Activated CD4-positive, alpha-beta T cell treated with anti-CD3 and anti-CD28 coated beads, Interleukin-2, amount 10 ng/mL, durations not matched to agents 24 days and 14 days (primary cell): Measurements from ENCODE around the gene LDLRAD3. TPM values are rescaled to one million over a fixed set of nuclear protein-coding genes. Genes with fewer than 3 reads are reported as not detected.
"Not testable (repeated sequence)": the region's sequence is repeated elsewhere in the genome, so short reads cannot be mapped to it uniquely, and the experiment has no call there.

Experiments
- DNase-seq: peaks from one replicate; pipeline ENCODE4 v3.0.0; 2022
- H3K27ac Mint-ChIP-seq: one replicate; pipeline ENCODE4 v1.8.0; 2022; ENCODE audit warnings: mild to moderate bottlenecking, mixed read lengths
- H3K27me3 Mint-ChIP-seq: one replicate; pipeline ENCODE4 v1.8.0; 2022; ENCODE audit warnings: mixed read lengths
- H3K36me3 Mint-ChIP-seq: one replicate; pipeline ENCODE4 v1.8.0; 2022; ENCODE audit warnings: low read depth, mild to moderate bottlenecking, mixed read lengths
- H3K4me1 Mint-ChIP-seq: one replicate; pipeline ENCODE4 v1.8.0; 2021; ENCODE audit warnings: mixed read lengths
- H3K4me3 Mint-ChIP-seq: one replicate; pipeline ENCODE4 v1.8.0; 2022; ENCODE audit warnings: mild to moderate bottlenecking, moderate library complexity, mixed read lengths
- H3K9me3 Mint-ChIP-seq: one replicate; pipeline ENCODE4 v1.8.0; 2021; ENCODE audit warnings: mixed read lengths
- intact Hi-C: fragments of 100-400 bp; cut with micrococcal nuclease; formaldehyde crosslinking; loops from one replicate; pipeline ENCODE4 v1.15.1; 2023
- total RNA-seq: library from RNA; stranded (reverse); gene quantifications from 2 replicates; pipeline ENCODE4 v1.2.3, GENCODE V29; 2022

LDLRAD3 gene
- 0.54 and 1.4 TPM in 2 replicates for total RNA-seq

DNA sequence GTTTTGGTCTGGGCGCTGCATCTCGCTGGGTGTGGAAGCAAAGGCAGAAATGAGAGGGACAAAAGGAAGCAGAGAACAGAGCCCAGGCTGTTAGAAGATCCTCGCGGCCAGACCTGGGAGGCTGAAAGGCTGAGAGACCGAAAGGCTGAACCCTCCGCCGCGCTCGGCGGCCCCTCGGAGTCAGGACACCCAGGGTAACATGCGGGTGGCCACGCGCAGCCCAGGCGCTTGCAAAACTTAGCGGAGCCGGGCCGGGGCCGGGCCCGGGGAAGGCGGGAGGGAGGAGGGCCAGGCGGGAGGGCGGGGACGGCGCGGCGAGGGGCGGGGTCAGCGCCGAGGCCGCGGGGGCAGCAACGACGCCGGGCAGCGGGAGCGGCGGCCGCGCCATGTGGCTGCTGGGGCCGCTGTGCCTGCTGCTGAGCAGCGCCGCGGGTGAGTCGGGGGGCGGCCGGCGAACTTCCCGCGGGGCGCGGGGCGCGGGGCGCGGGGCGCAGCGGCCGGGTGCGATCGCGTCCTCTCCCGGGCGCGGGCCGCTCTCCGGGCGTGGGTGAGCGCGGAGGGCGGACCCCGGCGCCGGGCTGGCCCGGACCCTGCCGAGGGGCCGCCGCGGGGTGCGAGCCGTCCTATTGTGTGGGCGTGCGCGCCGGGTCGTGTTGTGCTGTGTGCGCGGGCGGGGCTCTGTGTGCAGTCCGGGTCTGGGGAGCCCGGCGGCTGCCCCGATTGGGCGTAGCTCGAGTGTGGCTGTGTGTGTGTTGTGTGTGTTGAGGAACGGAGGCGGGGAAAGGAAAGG is at the start of gene LDLRAD3:
Gene LDLRAD3, plus strand, starts transcription at position 350 of the 790 bp plus-strand sequence. Its CDS starts 37 bp downstream, at position 387.
- Mint-ChIP-seq H3K4me1 (peaks cover 7% of the 10 kb centered on the region), H3K4me3 (peak within 1 kb of the TSS; percentile 81), H3K27ac (peak within 1 kb of the TSS; percentile 54), H3K36me3 (no peaks in the 10 kb centered on the region), H3K27me3 (peaks cover 51% of the 10 kb centered on the region), H3K9me3 (no peaks in the 10 kb centered on the region)
- intact Hi-C loops, result loop anchor here (5.0 kb wide), 1 partner anchor 327 kb away; the partner anchor contains the start of gene FJX1
- peak; percentile 77 for DNase-seq

DNA sequence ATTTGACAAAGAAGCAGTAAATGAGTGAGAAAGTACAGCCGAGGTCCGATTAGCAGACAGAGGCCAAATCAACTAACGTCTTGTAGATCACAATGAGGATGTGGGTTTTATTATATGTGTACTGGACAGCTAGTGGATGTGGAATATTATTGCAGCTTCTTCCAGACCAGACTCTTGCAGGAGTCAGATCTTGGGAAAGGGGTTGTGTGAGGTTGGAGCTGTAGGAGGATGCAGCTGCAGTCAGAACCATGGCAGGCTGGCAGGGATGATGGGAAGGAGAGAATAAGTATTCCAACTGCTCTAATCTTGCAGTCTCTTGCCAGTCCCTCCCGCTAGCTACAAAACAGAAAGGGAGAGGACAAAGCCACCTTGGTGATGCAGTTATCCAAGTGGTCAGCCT is 46.8 kb upstream of the LDLRAD3 start:
- Mint-ChIP-seq H3K9me3 (no peaks in the 10 kb centered on the region), H3K4me1 (no peaks in the 10 kb centered on the region), H3K27me3 (no peaks in the 10 kb centered on the region), H3K4me3 (no peak overlapping the region), H3K27ac (no peak overlapping the region), H3K36me3 (no peaks in the 10 kb centered on the region)
- no peak for DNase-seq
- intact Hi-C loops, result no loop called here

GRCh38 chr11:35902961-35903360 is 40.9 kb upstream of the LDLRAD3 start:
- Mint-ChIP-seq H3K4me3 (no peak overlapping the region), H3K36me3 (no peaks in the 10 kb centered on the region), H3K27ac (no peak overlapping the region), H3K9me3 (peaks cover 10% of the 10 kb centered on the region), H3K27me3 (peaks cover 4% of the 10 kb centered on the region), H3K4me1 (no peaks in the 10 kb centered on the region)
- no peak for DNase-seq
- intact Hi-C loops, result no loop called here

DNA sequence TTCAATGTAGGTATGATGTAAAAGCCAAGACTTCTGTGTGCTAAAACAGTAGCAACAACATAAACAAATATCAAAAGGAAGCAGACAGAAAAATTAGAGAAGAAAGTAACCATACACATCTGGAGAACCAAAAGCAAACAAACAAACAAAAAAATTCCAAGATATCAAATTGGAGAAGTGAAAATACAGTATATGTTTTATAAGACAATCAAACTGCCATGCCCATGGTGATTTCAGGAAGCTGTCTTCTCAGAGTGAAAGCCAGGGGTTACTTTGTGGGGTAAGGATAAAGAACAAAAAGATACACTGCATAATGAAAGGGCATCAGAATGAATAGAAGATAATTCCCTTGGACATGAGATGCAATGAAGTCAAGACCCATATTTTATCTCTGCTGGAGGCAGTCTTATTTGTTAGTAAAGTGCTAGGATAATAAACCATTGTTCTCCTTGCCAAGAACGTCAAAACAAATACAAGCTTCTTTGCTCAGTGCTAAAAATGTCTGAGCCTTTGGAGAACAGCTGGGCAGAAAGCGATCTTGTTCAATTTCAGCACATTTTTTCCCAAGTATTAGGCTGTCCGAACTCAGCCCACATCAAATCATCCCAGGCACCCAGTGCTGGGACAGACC is 38.1 kb upstream of the LDLRAD3 start:
- peaks cover 7% of the 10 kb centered on the region for H3K27me3 Mint-ChIP-seq
- intact Hi-C loops, result no loop called here
- H3K4me1 Mint-ChIP-seq, result no peaks in the 10 kb centered on the region
- H3K27ac Mint-ChIP-seq, result no peak overlapping the region
- no peaks in the 10 kb centered on the region for H3K36me3 Mint-ChIP-seq
- no peak overlapping the region for H3K4me3 Mint-ChIP-seq
- peaks cover 10% of the 10 kb centered on the region for H3K9me3 Mint-ChIP-seq
- DNase-seq, result no peak

DNA sequence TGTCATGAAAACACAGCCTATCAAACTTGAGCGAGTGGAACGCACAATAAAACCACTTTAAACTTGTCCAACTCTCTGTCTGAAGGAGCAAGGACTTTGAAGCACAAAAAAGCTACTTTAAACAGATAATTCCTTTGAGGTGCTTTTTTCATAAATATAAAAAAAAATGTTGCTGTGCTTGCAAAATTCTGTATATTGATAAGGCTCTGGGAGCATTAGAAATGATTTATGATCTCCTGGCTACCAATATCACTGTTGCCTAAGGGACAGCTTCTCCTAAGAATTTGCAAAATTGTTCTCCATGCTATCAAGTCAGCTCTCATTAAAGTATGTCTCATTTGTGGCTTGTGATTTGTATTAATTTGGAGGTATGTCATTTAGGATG is 37.6 kb upstream of the LDLRAD3 start:
- H3K4me3 Mint-ChIP-seq, result no peak overlapping the region
- no peak for DNase-seq
- peaks cover 7% of the 10 kb centered on the region for H3K27me3 Mint-ChIP-seq
- H3K27ac Mint-ChIP-seq, result no peak overlapping the region
- no peaks in the 10 kb centered on the region for H3K4me1 Mint-ChIP-seq
- intact Hi-C loops, result no loop called here
- peaks cover 10% of the 10 kb centered on the region for H3K9me3 Mint-ChIP-seq
- no peaks in the 10 kb centered on the region for H3K36me3 Mint-ChIP-seq

DNA sequence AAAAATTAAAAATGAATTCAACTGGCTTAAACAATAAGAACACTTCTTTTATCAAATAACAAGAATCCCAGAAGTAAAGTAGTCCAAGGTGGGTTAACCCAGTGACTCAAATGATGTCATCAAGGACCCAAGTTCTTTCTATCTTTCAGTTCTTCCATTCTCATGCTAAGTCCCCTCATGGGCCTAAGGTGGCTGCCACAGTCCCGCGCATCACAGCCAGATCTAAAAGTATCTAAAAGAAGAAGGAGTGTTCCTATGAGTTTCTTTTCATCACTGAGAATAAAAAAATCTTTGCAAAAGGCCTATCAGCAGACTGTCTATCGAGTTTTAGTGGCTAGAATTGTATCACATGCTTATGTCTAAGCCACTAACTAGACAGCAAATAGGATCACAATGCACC is 37.2 kb upstream of the LDLRAD3 start:
- no peak overlapping the region for H3K27ac Mint-ChIP-seq
- intact Hi-C loops, result no loop called here
- H3K27me3 Mint-ChIP-seq, result peaks cover 7% of the 10 kb centered on the region
- H3K4me3 Mint-ChIP-seq, result no peak overlapping the region
- no peaks in the 10 kb centered on the region for H3K36me3 Mint-ChIP-seq
- no peaks in the 10 kb centered on the region for H3K4me1 Mint-ChIP-seq
- DNase-seq, result no peak
- peaks cover 10% of the 10 kb centered on the region for H3K9me3 Mint-ChIP-seq

DNA sequence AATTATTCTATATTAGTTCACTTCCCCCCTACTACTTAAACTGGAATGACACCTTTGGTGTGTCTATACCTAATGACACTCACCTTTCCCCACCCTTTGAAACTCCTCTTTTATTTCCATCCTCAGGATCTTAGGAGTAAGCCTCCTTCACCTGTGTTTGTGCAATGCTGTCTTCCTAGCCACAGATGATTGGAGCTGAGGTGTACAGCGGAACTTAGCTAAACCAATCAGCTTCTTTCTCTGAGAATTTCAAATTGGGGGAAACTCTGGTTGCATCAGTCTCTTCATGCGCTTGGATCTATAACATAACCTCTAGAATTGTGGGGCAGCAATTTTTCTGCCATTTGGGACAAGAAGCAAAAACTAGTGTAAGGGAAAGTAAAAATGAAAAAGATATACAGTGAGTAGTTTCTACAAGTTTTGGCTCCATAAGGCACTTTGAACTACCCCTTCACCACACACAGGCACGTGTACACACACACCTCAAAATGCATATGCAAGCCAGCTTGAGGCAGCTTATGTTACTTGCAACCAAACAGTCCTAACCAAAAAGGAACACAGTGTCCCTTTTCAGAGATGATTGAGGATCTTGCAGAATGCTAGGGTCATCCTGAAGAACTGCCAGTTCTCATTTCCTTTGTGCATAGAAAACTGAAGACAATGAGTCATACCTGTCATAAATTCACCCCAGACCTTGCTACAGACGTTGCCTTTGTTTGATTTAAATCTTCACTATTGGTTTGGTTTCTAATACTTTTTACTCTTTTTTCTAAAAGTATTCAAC is 36.0 kb upstream of the LDLRAD3 start:
- H3K27ac Mint-ChIP-seq, result no peak overlapping the region
- H3K27me3 Mint-ChIP-seq, result peaks cover 7% of the 10 kb centered on the region
- no peaks in the 10 kb centered on the region for H3K36me3 Mint-ChIP-seq
- peaks cover 7% of the 10 kb centered on the region for H3K9me3 Mint-ChIP-seq
- no peak for DNase-seq
- H3K4me3 Mint-ChIP-seq, result no peak overlapping the region
- intact Hi-C loops, result no loop called here
- no peaks in the 10 kb centered on the region for H3K4me1 Mint-ChIP-seq

- DNase-seq, H3K4me1 Mint-ChIP-seq, H3K4me3 Mint-ChIP-seq, H3K27ac Mint-ChIP-seq, H3K9me3 Mint-ChIP-seq, H3K36me3 Mint-ChIP-seq, intact Hi-C loops, H3K27me3 Mint-ChIP-seq: not testable (repeated sequence)
These were observed 35.5 kb upstream of the LDLRAD3 start for GRCh38 chr11:35908432-35908771.

- no peak for DNase-seq
- peaks cover 7% of the 10 kb centered on the region for H3K27me3 Mint-ChIP-seq
- H3K4me3 Mint-ChIP-seq, result no peak overlapping the region
- no peaks in the 10 kb centered on the region for H3K9me3 Mint-ChIP-seq
- no peaks in the 10 kb centered on the region for H3K36me3 Mint-ChIP-seq
- no peaks in the 10 kb centered on the region for H3K4me1 Mint-ChIP-seq
- intact Hi-C loops, result no loop called here
- H3K27ac Mint-ChIP-seq, result no peak overlapping the region
These were observed 34.2 kb upstream of the LDLRAD3 start for GRCh38 chr11:35909511-35910265.

GRCh38 chr11:35911013-35911412 is 32.8 kb upstream of the LDLRAD3 start:
- no peaks in the 10 kb centered on the region for H3K36me3 Mint-ChIP-seq
- no peaks in the 10 kb centered on the region for H3K4me1 Mint-ChIP-seq
- peaks cover 2% of the 10 kb centered on the region for H3K27me3 Mint-ChIP-seq
- intact Hi-C loops, result no loop called here
- H3K27ac Mint-ChIP-seq, result no peak overlapping the region
- no peak for DNase-seq
- no peak overlapping the region for H3K4me3 Mint-ChIP-seq
- H3K9me3 Mint-ChIP-seq, result no peaks in the 10 kb centered on the region

GRCh38 chr11:35911616-35912165 is 32.2 kb upstream of the LDLRAD3 start:
- DNase-seq, result no peak
- no peaks in the 10 kb centered on the region for H3K4me1 Mint-ChIP-seq
- H3K27me3 Mint-ChIP-seq, result peaks cover 2% of the 10 kb centered on the region
- H3K4me3 Mint-ChIP-seq, result no peak overlapping the region
- no peaks in the 10 kb centered on the region for H3K36me3 Mint-ChIP-seq
- H3K9me3 Mint-ChIP-seq, result no peaks in the 10 kb centered on the region
- H3K27ac Mint-ChIP-seq, result no peak overlapping the region
- intact Hi-C loops, result no loop called here

DNA sequence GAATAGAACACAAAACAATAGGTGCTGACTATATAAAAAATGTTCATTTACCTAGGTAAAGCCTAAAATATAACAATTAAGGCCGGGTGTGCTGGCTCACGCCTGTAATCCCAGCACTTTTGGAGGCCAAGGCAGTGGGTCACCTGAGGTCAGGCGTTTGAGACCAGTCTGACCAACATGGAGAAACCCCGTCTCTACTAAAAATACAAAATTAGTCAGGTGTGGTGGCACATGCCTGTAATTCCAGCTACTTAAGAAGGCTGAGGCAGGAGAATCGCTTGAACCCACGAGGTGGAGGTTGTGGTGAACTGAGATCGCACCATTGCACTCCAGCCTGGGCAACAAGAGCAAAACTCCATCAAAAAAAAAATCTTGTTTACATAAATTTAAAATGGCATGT is 31.4 kb upstream of the LDLRAD3 start:
- H3K36me3 Mint-ChIP-seq, H3K4me1 Mint-ChIP-seq, H3K9me3 Mint-ChIP-seq, intact Hi-C loops, DNase-seq, H3K27ac Mint-ChIP-seq, H3K4me3 Mint-ChIP-seq, H3K27me3 Mint-ChIP-seq: not testable (repeated sequence)

GRCh38 chr11:35912883-35913624 is 30.8 kb upstream of the LDLRAD3 start:
- Mint-ChIP-seq H3K36me3 (no peaks in the 10 kb centered on the region), H3K27ac (no peak overlapping the region)
- intact Hi-C loops, result no loop called here

More at GRCh38 chr11:35912883-35913624, 30.8 kb upstream of the LDLRAD3 start:
- no peaks in the 10 kb centered on the region for H3K4me1 Mint-ChIP-seq
- H3K4me3 Mint-ChIP-seq, result no peak overlapping the region
- no peak for DNase-seq
- peaks cover 2% of the 10 kb centered on the region for H3K27me3 Mint-ChIP-seq
- H3K9me3 Mint-ChIP-seq, result no peaks in the 10 kb centered on the region
